HEK293T (cell line): Measurements from ENCODE around the gene PDE1A.

ENCODE experiments used
- CTCF ChIA-PET: fragments of 350-600 bp; formaldehyde crosslinking; extraction: SDS; loops from one replicate; lab custom pipeline; 2021; ENCODE audit warnings: antibody characterized with exemption, inconsistent platforms; lab: Yijun Ruan, JAX
- POLR2A ChIA-PET: fragments of 350-600 bp; formaldehyde crosslinking; extraction: SDS; loops from one replicate; lab custom pipeline; 2020; ENCODE audit warnings: antibody characterized with exemption, inconsistent platforms; lab: Yijun Ruan, JAX
- DNase-seq: peaks from one replicate; pipeline ENCODE4 v3.0.0; 2012; ENCODE audit warnings: mixed read lengths; ENCODE audit errors: extremely low spot score
- L3MBTL2 ChIP-seq: fragments of 450-650 bp; conservative IDR thresholded peaks from 2 replicates; pipeline ENCODE4 v1.6.1; 2016; ENCODE audit warnings: mild to moderate bottlenecking
- PKNOX1 ChIP-seq: fragments of 450-650 bp; IDR thresholded peaks from 2 replicates; pipeline ENCODE4 v1.6.1; 2016
- SP1 ChIP-seq: fragments of 450-650 bp; IDR thresholded peaks from 2 replicates; pipeline ENCODE4 v1.6.1; 2017
- SUZ12 ChIP-seq: fragments of 450-650 bp; IDR thresholded peaks from 2 replicates; pipeline ENCODE4 v1.6.1; 2016; ENCODE audit warnings: mild to moderate bottlenecking
- TARDBP ChIP-seq: fragments of 450-650 bp; IDR thresholded peaks from 2 replicates; pipeline ENCODE4 v1.6.1; 2016

PDE1A gene

GRCh38 chr2:182090486-182090885 lies 336.4 kb downstream of the PDE1A start:
- CTCF ChIA-PET, result interaction anchor here (0.6 kb wide), 1 partner anchor 20 kb away, joined by 3 read pairs; no protein-coding TSS in a partner anchor
- no peak for TF ChIP-seq SP1
- no peak for TF ChIP-seq L3MBTL2
- no peak for TF ChIP-seq TARDBP
- TF ChIP-seq PKNOX1, result no peak
- TF ChIP-seq SUZ12, result no peak
- DNase-seq, result no peak
- POLR2A ChIA-PET, result no interaction called here
